COLO668 (cell line): ENCODE measurements around the gene CGREF1.

Experiments
- DNase-seq: peaks from one replicate; lab custom pipeline; 2025; ENCODE audit not compliant: unreplicated experiment; lab: John Stamatoyannopoulos, UW

The CGREF1 gene

DNA sequence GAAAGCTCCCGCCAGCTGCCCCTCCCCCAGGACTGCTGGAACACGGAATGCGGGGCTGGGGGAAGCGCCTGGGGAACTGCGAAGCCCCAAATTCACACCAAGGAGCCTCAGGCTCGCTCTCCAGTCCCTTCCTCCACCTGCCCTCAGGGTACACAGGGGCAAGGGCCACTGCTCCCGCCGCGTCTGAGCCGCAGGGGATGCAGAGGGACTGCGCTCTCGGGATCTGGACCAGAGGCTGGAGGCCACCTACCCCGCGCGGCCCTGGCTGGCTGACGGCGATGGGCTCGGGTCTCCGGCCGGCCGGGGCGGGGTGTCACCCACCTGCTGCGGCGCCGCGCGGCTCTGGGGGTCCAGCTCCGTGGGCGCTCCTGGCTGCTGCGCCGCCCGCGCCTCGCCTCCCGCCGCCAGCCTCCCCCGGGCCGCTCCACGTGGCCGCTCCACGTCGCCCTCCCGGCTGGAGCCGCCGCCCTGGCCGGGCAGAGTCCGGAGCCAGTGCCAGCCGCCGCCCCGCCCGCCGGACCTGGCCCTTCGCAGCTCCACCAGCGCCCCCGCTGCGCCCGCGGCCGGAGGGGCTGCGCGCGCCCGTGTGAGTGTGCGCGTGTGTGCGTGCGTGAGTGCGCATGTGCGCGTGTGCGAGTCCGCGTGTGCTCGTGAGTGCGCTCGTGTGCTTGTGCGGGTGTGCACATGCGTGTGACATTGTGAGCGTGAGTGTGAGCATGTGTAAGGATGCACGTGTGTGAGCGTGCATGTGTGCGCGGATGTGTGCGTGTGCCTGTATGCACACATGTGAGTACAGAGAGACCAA lies at the start of gene CGREF1:
TSS of gene CGREF1 (minus strand) at position 604 of the 805 bp plus-strand sequence. CDS start 14,762 bp downstream, outside the sequence.
- DNase-seq: peak; percentile 40

DNA sequence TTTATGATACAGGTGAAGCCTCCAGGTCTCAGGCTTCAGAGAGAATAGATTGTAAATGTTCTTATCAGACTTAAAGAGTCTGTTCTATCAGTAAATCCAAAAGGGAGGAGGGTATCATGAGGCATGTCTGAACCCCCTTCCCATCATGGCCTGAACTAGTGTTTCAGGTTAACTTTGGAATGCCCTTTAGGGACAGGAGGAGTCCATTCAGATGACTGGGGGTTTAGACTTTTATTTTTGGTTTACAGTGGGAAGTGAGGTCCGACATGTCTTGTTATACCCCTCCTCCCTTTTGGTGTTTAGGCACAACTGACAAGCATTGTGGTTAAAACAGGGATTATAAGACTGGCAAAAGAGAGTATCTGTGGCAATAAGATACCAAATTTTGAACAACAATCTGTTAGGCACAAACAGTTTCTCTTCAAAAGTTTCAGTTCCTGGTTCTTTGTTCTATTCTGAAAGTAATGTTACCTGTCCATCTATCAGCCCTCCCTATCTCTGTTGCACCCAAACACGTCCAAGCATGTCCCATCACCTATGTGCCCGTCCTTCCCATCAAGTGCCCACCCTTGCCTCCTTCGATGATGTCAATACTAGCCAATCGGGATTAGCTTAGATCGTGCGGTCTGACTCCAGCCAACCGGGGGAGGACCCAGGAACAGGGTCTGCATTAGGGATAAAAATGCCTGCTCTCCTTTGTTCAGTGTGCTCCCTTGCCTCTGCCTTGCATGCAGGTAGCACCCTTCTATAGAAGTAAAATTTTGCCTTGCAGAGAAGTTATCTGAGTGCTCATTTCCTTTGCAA lies 46.2 kb upstream of the CGREF1 start:
- DNase-seq: no peak

GRCh38 chr2:27162151-27163121 lies 43.5 kb upstream of the CGREF1 start:
- no peak for DNase-seq

DNA sequence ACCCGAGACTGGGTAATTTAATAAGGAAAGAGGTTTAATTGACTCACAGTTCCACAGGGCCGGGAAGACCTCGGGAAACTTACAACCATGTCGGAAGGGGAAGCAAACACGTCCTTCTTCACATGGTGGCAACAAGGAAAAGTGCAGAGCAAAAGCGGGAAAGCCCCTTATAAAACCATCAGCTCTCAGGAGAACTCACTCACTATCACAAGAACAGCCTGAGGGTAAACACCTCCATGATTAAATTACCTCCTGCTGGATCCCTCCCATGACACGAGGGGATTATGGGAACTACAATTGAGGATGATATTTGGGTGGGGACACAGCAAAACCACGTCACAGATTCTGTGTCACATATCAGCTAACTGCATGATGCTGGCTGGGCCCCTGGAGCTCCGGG lies 41.3 kb upstream of the CGREF1 start:
- DNase-seq: no peak

DNA sequence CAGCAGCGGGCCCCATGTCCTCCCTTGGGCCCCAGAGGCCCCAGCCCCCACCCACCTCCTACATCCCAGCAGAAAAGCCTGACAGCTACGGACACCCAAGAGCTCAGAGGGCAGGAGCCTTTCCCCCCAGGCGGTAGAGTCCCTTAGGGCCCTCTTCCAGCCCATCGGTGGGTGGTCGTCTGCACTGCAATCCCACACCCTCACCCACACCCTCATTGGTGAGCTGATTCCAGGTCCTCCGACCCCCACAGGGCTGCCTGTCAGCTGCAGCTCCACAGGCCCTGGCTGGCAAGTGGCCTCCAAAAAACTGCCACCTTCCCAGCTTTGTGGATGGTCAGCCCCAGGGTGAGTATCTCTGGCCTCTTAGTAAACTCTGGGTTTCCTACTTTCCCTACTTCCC lies 40.3 kb upstream of the CGREF1 start:
- no peak for DNase-seq

DNA sequence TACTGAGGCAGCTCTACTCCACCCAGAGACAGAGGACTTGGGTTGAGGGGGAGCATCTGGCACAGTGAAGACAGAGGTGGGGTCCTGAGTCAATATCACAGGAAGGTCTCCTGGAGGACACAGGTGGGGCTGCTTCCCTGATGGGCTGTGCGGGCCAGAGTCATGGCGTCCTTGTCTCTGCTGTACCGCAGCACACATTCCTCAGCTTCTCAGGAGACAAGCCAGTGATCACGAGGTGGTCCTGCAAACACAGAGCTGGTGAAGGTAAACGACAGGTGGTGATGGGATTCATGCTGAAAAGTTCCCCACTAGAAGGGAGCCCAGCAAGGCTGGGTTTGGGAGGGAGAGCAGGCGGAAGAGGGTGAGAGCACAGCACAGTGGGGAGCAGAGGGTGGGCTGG lies 39.5 kb upstream of the CGREF1 start:
- DNase-seq: no peak

GRCh38 chr2:27155069-27155520 lies 36.2 kb upstream of the CGREF1 start:
- no peak for DNase-seq

GRCh38 chr2:27154488-27154887 lies 35.6 kb upstream of the CGREF1 start:
- DNase-seq: no peak

GRCh38 chr2:27152796-27153464 lies 34.0 kb upstream of the CGREF1 start:
- DNase-seq: peak; percentile 86

- DNase-seq: peak; percentile 26
Measured at GRCh38 chr2:27152102-27152795, 33.3 kb upstream of the CGREF1 start.

DNA sequence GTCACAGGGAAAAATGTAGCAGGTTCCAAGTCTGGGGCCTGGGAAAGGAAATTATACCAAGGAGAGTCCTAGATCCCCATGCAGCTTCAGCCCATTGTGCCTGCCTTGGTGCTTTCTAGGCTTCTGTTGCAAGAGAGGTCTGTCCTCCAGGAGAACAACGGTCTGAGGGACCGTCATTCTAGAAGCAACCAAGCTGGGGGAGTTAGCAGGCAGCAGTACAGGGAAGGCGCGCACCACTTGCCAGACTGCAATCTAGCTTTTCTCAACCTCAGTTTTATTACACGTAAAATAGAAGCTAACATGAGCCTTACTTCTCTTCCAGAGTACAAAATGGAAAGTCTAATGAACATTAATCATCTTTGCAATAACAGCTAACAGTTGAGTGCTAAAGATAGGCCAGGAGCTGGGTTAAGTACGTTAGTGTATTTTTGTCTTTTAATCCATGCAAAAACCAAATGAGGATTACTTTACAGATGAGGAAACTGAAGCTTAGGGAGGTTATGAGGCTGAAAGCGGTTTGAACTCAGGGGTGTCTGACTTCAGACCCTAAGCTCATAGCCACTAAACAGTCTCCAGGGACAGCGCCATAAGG lies 31.8 kb upstream of the CGREF1 start:
- DNase-seq: no peak

- DNase-seq: no peak
Measured at GRCh38 chr2:27149570-27150405, 30.9 kb upstream of the CGREF1 start.

- DNase-seq: no peak
Measured at GRCh38 chr2:27148801-27149439, 30.0 kb upstream of the CGREF1 start, which contains the start of gene TCF23. Gene TCF23 (plus strand): TSS chr2:27149004. CDS start chr2:27149134, 130 bp downstream.

- no peak for DNase-seq
Measured at GRCh38 chr2:27147935-27148334, 29.0 kb upstream of the CGREF1 start.

- no peak for DNase-seq
Measured at GRCh38 chr2:27145682-27146081, 26.8 kb upstream of the CGREF1 start.

DNA sequence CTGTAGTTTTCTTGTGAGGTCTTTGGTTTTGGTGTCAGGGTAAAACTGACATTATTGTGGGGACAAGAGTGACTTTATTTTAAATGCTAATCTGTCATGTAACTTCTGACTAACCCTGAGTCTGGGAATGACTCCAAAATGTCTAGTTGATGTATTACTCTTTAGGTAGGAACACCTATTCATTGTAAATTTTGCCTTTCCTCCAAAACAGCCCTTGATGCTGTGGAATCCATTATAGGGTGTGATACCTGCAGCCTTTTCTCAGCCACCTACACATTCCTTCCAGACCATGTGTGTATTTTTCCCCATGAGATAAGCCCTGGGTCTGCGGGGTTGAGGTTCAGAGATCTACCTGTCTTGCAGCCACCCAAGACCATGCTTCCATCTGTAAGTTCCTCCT lies 24.4 kb upstream of the CGREF1 start:
- DNase-seq: no peak

DNA sequence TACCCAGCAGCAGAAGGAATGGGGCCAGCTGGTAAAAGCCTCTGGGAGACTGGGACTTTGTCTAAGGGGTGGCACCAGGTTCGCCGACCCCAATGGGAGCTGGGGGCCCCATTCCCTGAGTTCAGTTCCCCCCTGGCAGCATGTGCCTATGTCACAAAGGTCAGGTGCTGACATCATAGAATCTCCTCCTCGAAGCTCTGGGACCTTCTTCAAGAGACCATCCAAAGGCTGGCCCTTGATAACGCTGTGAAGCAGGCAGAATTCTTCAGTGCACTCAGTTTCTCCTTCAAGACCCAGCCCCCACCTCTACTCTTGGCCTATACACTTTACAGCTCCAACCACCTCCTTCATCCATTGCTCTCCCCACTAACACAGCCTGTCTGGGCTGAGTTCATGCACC lies 20.4 kb upstream of the CGREF1 start, which contains the start of gene PRR30:
TSS of gene PRR30 (minus strand) at position 101 of the 400 bp plus-strand sequence. CDS start 1,081 bp downstream, outside the sequence.
- no peak for DNase-seq

- DNase-seq: no peak
Measured at GRCh38 chr2:27138111-27138510, 19.2 kb upstream of the CGREF1 start.
